ENCODE data around the gene TRIM6. TPM values are rescaled to one million over a fixed set of nuclear protein-coding genes. Genes with fewer than 3 reads are reported as not detected.

TRIM6 gene
- total and polyA plus RNA-seq, 2 donors (not counting 3 experiments of a cell fraction or from before 2014, with no cell fraction given) = 3.9 to 5.6 TPM

DNA sequence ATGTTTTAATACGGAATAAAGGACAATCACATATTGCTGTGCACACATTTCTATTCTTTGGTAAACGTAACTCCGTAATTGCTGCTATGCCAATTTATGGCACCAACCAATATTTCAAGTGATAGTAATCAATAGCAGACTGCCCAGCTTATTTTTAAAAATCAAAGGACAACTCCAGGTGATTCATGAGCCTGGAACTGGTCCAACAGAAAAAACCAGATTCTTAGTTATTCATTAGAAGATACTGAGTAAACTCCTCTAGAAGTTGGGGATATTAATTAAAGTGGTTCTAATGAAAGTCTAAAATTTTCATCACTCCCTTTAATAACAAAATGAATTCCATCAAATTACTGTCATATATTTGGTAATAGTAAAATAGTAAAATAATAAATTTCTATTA is 38.7 kb upstream of the TRIM6 start:
- Histone ChIP-seq H2AFZ (ENCODE audit: low read depth, low read length) (no peak overlapping the region), H3K4me1 (ENCODE audit: control insufficient read depth, extremely low read depth, insufficient read depth, low read length) (no peaks in the 10 kb centered on the region), H3K36me3 (ENCODE audit: control insufficient read depth in 2 of 2, extremely low read depth in 1 of 2, insufficient read depth in 2 of 2, low read length in 2 of 2) (no peaks in the 10 kb centered on the region), H3K9me3 (replicated peaks; ENCODE audit: control insufficient read depth, insufficient read depth, low read length) (no peaks in the 10 kb centered on the region), H3K27ac (ENCODE audit: insufficient read depth, low read depth, low read length) (no peak overlapping the region), H3K4me2 (ENCODE audit: insufficient read depth, low read length) (no peak overlapping the region), H3K79me2 (ENCODE audit: control insufficient read depth, insufficient read depth, low read length) (no peaks in the 10 kb centered on the region), H3K9ac (replicated peaks; ENCODE audit: extremely low read depth, insufficient read depth, low read length) (no peak overlapping the region), H3K9me1 (replicated peaks; ENCODE audit: control insufficient read depth, extremely low read depth, insufficient read depth, low read length) (no peaks in the 10 kb centered on the region), H3K27me3 (ENCODE audit: control insufficient read depth in 2 of 2, insufficient read depth in 2 of 2, low read length in 2 of 2) (no peaks in the 10 kb centered on the region), H3K4me3 (replicated peaks in 1 of 3; ENCODE audit: insufficient read depth in 1 of 3, low read depth in 1 of 3, low read length in 3 of 3) (no peak overlapping the region), H4K20me1 (replicated peaks; ENCODE audit: control insufficient read depth, extremely low read depth, insufficient read depth, low read length) (no peaks in the 10 kb centered on the region)
- intact Hi-C loops (cut with micrococcal nuclease) (loop anchor here (10.0 kb wide), 1 partner anchor 433 kb away; no protein-coding TSS in a partner anchor), dilution Hi-C loops (cut with MboI; ENCODE audit: extremely low pct_ligation_motif_present, low sequenced_read_pairs) (no loop called here)
- CTCF ChIA-PET = interaction anchor here (0.6 kb wide), 1 partner anchor 35 kb away, joined by 3 read pairs; no protein-coding TSS in a partner anchor
- no TSS peak for BruUV-seq (replicated peaks)
- DNase-seq (ENCODE audit: low read depth, low spot score) (no peak), FAIRE-seq (no peak)
- TF ChIP-seq JUN (IDR thresholded peaks at IDR 0.05; ENCODE audit: borderline replicate concordance, insufficient read depth, insufficient read length, low read depth) = no peak
- TF ChIP-seq GATA2 (IDR thresholded peaks at IDR 0.05; ENCODE audit: insufficient read depth, insufficient read length, low read depth, low read length) = no peak
- TF ChIP-seq POLR2AphosphoS5 (IDR thresholded peaks at IDR 0.05; ENCODE audit: insufficient read depth, low read depth, low read length) = no peak
- no peak for TF ChIP-seq MYC (IDR thresholded peaks at IDR 0.05; ENCODE audit: low read depth, low read length)
- TF ChIP-seq FOS (IDR thresholded peaks at IDR 0.05; ENCODE audit: borderline replicate concordance, insufficient read depth, low read length) = no peak
- no peak for TF ChIP-seq EZH2 (IDR thresholded peaks at IDR 0.05; ENCODE audit: borderline replicate concordance, low read depth, low read length, severe bottlenecking)
- TF ChIP-seq, protein P1, sequence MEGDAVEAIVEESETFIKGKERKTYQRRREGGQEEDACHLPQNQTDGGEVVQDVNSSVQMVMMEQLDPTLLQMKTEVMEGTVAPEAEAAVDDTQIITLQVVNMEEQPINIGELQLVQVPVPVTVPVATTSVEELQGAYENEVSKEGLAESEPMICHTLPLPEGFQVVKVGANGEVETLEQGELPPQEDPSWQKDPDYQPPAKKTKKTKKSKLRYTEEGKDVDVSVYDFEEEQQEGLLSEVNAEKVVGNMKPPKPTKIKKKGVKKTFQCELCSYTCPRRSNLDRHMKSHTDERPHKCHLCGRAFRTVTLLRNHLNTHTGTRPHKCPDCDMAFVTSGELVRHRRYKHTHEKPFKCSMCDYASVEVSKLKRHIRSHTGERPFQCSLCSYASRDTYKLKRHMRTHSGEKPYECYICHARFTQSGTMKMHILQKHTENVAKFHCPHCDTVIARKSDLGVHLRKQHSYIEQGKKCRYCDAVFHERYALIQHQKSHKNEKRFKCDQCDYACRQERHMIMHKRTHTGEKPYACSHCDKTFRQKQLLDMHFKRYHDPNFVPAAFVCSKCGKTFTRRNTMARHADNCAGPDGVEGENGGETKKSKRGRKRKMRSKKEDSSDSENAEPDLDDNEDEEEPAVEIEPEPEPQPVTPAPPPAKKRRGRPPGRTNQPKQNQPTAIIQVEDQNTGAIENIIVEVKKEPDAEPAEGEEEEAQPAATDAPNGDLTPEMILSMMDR (IDR thresholded peaks at IDR 0.05; ENCODE audit: extremely low read depth in 1 of 2, insufficient read depth in 1 of 2, low read depth in 1 of 2, low read length in 2 of 2) = no peak
- TF ChIP-seq POLR2A (IDR thresholded peaks at IDR 0.05; ENCODE audit: low read depth, low read length) = no peak
- POLR2A ChIA-PET = no interaction called here

All from endothelial cell of umbilical vein (primary cell).